Fibroblast of villous mesenchyme (primary cell): ENCODE data around the gene SHISA7. TPM values are rescaled to one million over a fixed set of nuclear protein-coding genes. Genes with fewer than 3 reads are reported as not detected.

Experiments used
- DNase-seq: peaks from one replicate; pipeline ENCODE4 v3.0.0-alpha.2; 2010; ENCODE audit warnings: low read depth
- H3K4me3 ChIP-seq: 2 replicates; pipeline ENCODE4 v1.5.1; 2011; ENCODE audit warnings: low read depth, mild to moderate bottlenecking, low read length
- CTCF ChIP-seq: IDR thresholded peaks from 2 replicates; pipeline ENCODE4 v1.5.1; 2012; ENCODE audit warnings: low read depth, mild to moderate bottlenecking, low read length; ENCODE audit not compliant: insufficient read depth
- total RNA-seq: library from RNA; depleted of rRNA; stranded (reverse); fragments of >200 nt; gene quantifications from 2 replicates; pipeline ENCODE4 v1.2.3, GENCODE V29; 2012

The SHISA7 gene
- total RNA-seq, 1 donor = not detected

- TF ChIP-seq CTCF = no peak
- H3K4me3 ChIP-seq = no peak overlapping the region
- DNase-seq = peak; percentile 67
Measured at GRCh38 chr19:55391702-55392615, 51.1 kb downstream of the SHISA7 start.

- no peak for DNase-seq
- H3K4me3 ChIP-seq = no peak overlapping the region
- no peak for TF ChIP-seq CTCF
Measured at GRCh38 chr19:55391191-55391670, 51.9 kb downstream of the SHISA7 start.

GRCh38 chr19:55390461-55390880 lies 52.6 kb downstream of the SHISA7 start:
- TF ChIP-seq CTCF = no peak
- no peak overlapping the region for H3K4me3 ChIP-seq
- DNase-seq = no peak

GRCh38 chr19:55389386-55390317 lies 53.4 kb downstream of the SHISA7 start:
- H3K4me3 ChIP-seq = no peak overlapping the region
- no peak for DNase-seq
- TF ChIP-seq CTCF = no peak

GRCh38 chr19:55387736-55388497 lies 55.2 kb downstream of the SHISA7 start:
- no peak for TF ChIP-seq CTCF
- no peak for DNase-seq

GRCh38 chr19:55386493-55386971 lies 56.6 kb downstream of the SHISA7 start:
- TF ChIP-seq CTCF = no peak
- peak overlapping the region; percentile 98 for H3K4me3 ChIP-seq
- DNase-seq = no peak

More at GRCh38 chr19:55387736-55388497, 55.2 kb downstream of the SHISA7 start:
- peak overlapping the region; percentile 98 for H3K4me3 ChIP-seq
